GM19023 (cell line): ENCODE data around the gene SIKE1.
"Not testable (repeated sequence)": the region's sequence is repeated elsewhere in the genome, so short reads cannot be mapped to it uniquely, and the experiment has no call there.

ENCODE experiments used
- ATAC-seq: cut with Tn5 transposase; IDR thresholded peaks from one replicate; pipeline ENCODE4 v1.9.1; 2021; ENCODE audit warnings: mild to moderate bottlenecking, moderate library complexity; ENCODE audit not compliant: unreplicated experiment

Gene SIKE1

DNA sequence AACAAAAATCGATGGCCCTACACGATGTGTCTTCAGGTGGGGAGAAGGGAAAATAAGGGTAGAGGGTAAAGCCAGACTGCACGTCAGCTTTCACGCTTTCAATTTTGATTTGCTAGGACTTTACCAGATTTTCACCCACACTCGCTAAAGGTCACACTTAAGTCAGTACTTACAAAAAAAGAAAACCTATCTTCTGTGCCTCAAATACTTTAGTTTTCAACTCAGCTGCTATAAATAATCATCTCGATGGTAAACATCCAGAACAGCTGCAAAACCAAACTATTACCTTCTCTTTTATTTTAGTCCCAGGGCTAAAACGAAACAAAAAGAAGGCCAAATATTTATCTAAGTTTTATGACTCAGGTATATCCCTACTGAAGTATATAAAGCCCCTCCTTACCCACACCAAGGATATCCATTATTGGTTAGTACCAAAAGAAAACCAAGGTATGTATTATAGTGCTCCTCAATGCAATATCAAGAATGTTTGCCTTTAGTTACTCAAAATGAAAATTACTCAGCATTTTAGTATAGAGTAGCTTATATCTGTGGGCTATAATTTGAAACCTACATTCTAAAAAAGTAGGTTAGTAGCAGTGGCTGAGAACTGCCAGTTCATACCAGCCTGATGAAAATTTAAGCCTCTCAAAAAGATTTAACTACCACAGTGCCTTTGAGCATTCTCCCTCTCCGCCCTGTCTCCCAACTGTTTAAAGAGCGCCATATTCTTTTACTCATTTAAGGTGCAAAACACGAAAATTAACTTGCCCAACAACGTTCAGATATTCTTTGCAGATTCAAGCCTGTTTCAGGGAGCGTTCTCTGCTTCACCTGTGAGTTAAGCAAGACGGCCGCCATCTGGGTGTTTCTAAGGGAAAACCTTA lies 24.2 kb downstream of the SIKE1 start:
- ATAC-seq = peak; percentile 31

DNA sequence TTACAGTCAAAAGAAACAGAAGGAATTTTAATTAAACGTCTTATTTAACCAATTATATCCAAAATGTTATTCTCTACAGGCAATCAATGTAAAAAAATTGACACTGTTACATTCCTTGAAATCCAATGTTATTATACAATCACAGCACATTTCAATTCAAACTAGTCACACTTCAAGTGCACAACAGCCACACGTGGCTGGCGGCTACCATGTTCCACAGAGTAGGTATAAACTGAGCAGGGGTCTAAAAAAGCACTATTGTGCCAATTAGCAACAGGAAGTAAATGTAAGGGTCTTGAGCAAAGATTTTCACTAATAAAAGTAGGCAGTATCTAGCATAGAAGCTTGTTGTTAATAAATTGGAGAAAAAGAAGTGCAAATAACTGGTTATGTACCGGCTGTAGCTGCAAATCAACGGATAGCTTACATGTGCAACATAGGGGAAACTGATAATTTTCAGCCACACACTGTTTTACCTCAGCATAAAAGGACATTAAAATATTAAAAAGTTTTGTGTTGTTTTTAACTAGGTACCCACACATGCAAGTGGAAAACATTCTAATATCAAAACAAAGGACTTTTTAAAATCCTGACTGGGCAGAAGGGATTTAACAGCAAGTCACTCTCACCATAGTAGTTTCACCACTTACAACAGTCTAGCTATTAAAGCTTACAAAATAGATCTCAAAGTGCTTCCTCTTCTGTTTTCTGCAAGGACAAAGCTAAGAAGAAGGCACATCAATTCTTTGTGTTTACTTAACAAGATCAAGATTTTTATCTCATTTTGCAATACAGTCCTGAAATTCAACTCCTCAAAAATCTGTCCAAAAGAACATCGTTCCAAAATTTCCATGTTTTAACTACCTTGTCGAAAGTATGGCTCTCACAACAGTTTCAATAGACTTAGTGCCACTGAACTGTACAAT lies 25.2 kb downstream of the SIKE1 start:
- no peak for ATAC-seq

DNA sequence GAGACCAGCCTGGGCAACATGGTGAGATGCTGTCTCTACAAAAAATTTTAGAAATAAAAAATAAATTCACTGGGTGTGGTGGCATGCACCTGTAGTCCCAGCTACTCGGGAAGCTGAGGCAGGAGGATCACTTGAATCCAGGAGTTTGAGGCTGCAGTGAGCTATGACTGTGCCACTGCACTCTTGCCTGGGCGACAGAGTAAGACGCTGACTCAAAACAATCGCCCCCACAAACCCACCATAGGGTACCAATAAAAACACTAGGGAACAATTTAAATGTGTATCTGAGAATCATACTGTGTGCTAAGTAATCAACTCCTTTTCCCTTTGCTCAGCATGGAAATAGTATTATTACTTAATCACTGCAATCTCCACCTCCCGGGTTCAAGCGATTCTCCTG lies 26.8 kb downstream of the SIKE1 start:
- ATAC-seq = not testable (repeated sequence)

DNA sequence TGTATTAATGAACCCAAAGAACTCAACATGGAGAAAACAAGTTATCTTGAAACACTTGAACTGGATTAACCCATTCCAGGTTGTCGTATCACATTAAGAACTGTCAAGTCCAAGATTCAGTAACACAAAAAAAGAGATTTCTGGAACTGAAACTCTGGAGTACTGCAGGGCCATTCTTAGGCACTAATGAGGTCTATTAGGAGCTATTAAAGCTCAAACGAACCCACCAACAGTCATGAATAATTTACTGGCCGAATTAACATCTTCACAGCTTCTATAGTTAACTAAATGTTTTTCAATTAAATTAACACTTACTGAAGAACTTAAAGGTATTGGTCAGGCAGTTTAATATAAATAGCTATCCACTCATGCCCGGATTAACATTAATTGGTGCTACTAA lies 27.3 kb downstream of the SIKE1 start:
- no peak for ATAC-seq

GRCh38 chr1:114750780-114751179 lies 29.7 kb downstream of the SIKE1 start:
- no peak for ATAC-seq

DNA sequence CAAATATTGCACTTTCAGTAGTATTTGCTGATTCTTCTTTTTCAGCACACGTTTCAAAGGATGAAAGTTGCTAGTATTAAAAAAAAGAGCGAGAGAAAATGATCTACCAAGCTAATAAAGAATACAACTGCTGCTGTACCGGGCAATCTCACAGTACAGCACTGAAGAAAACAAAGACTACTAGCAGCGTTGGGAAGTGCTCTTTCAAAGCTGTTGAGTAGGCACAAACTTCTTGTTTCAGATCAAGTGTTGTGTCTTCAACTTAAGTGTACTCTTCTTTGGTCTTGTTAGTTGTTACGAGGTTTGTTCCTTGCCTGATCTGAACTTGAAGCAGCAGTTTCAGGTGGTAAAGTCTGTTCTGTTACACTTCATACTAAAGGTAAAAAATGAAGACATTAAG lies 30.6 kb downstream of the SIKE1 start:
- ATAC-seq = no peak

GRCh38 chr1:114746450-114747121 lies 33.9 kb downstream of the SIKE1 start:
- no peak for ATAC-seq

GRCh38 chr1:114745291-114745690 lies 35.2 kb downstream of the SIKE1 start:
- ATAC-seq = no peak

DNA sequence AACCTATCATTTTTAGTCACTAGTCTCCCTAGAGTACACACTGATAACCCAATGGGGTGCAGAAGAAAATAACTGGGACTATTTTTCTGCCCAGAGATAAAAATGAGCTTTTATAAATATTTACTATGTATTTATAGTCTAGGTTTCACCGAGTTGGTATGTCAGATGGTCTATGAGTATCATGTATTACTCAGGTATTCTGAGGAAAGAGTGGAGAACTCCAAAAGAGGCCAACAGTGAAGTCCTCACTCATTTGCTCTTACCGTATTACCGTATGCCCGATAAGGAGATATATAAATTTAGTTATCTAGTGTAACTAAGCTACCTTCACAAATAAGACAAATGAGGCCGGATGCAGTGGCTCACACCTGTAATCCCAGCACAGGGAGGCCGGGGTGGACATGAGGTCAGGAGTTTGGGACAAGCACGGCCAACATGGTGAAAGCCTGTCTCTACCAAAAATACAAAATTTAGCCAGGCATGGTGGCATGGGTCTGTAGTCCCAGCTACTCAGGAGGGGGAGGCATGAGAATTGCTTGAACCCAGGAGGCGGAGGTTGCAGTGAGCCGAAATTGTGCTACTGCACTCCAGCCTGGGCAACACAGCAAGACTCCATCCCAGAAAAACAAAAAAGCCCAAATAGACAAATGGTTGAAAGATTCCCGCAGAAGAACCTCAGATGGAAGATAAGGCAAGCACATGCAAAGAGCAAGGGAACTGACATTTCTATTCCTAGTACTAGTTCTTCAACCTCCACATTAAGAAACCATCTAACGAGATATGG lies 38.3 kb downstream of the SIKE1 start:
- no peak for ATAC-seq

DNA sequence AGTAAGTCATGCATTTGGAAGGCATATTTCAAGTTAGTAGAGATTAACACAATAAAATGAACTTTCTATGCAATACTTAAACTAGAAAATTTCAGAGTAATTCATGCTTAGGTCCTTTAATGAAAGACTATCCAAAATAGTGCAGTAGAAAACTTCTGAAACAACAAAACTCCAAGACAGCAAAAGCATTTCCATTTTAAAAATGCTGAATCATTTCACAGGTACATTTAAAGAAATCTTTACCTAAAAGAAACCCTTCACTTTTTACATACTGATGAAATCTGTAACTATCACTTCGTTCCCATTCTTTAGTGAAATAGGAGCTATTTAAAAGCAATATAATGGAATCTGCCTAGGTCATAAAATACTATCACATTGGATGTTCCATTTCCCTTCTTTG lies 40.2 kb downstream of the SIKE1 start:
- ATAC-seq = no peak

DNA sequence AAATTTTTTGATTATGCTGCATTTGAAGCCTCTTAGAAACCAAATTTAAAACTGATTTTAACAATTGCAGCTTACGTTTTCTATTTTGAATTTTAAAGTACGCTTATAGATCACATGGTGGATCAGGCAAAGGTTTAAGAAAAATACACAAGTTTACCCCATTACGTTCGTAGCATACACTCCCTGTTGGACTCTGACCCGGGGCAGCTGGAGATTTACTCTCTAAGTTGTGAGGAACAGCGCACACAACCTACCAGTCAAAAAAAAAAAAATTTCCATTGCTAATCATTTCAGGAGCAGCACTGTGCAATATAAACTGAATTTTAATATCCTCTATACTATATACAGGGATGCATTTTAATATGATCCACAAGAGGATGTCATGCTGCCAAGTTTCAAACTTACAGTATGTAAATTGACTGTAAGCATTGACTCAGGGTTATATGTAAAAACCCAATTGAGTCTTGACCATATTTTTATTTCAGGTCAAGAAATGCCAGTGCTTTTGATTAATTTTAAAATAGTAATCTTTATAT lies 43.1 kb downstream of the SIKE1 start:
- no peak for ATAC-seq

- no peak for ATAC-seq
These were observed 45.0 kb downstream of the SIKE1 start for GRCh38 chr1:114735479-114735878.

GRCh38 chr1:114729782-114730181 lies 50.7 kb downstream of the SIKE1 start:
- ATAC-seq = no peak

DNA sequence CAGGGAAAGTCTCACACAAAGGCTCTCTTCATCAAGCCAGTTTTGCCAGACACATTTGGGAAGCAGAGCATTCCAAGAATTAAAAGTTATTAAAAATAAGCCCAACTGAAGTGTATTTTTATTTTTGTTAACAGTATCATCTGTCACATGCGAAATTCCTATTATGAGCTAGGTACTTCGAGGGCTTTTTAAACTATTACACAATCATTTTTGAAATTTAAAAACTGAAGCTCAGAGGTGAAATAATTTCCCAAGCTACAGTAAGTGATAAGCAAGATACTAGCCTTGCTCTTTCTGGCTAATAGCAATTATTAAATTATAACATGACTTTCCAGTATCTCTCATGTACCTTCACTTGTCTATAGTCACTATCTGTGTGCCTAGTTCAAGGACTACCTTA lies 51.9 kb downstream of the SIKE1 start:
- ATAC-seq = no peak

- no peak for ATAC-seq
These were observed 55.3 kb downstream of the SIKE1 start for GRCh38 chr1:114725230-114725629.

GRCh38 chr1:114723915-114724314 lies 56.6 kb downstream of the SIKE1 start:
- ATAC-seq = no peak

DNA sequence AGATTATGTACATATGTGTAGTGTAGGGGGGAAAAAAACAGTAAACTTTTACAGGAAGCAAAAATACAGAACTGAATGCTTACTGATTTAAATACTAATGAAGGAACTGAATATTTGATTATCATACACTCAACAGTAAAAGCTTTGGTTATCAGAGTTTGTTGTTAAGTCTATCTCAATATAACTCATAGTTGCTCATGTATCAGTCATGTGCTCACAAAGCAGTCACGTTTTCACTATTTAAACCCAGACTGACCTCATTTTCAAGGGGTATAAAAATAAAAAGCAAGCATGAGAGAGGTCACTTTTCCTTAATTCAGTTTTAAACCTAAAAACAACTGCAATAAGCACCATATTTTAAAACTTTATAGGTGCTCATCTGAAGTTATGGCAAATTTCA lies 57.0 kb downstream of the SIKE1 start:
- ATAC-seq = no peak

DNA sequence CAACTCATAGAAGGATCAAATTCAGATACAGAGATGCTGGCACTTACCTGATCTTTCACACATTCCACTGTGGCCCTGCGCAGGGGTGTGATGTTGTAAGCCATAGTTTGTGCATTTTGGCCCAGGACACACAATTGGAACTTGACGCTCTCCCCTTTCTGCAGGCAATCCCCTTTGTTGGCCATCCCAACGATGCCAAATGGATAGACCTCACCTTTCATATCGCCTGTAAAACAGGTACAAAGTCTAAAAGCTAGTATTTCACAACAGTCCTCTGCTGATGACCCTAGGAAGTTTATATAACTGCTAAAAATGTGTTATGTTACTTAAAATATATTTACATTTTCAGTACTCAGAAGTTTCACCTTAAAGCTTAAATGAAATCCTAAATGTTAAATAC lies 60.0 kb downstream of the SIKE1 start:
- no peak for ATAC-seq
